GM18861 (cell line): ENCODE measurements around the gene PPP1CA.
"Not testable (repeated sequence)": the region's sequence is repeated elsewhere in the genome, so short reads cannot be mapped to it uniquely, and the experiment has no call there.

Experiments used
- ATAC-seq: cut with Tn5 transposase; IDR thresholded peaks from one replicate; pipeline ENCODE4 v1.9.1; 2021; ENCODE audit not compliant: unreplicated experiment

Gene PPP1CA

GRCh38 chr11:67404515-67405195 lies 3.0 kb upstream of the PPP1CA start:
- ATAC-seq = no peak

- not testable (repeated sequence) for ATAC-seq
These were observed 1.4 kb upstream of the PPP1CA start for GRCh38 chr11:67403085-67403484.

GRCh38 chr11:67402192-67402839 lies 658 bp upstream of the PPP1CA start:
- not testable (repeated sequence) for ATAC-seq

GRCh38 chr11:67400942-67401494 lies 640 bp downstream of the PPP1CA start:
- ATAC-seq = peak; percentile 6

- no peak for ATAC-seq
These were observed 1.3 kb downstream of the PPP1CA start for GRCh38 chr11:67400251-67400941.

- ATAC-seq = no peak
These were observed 2.7 kb downstream of the PPP1CA start for GRCh38 chr11:67398661-67399563.

GRCh38 chr11:67397986-67398660 lies 3.5 kb downstream of the PPP1CA start:
- no peak for ATAC-seq

GRCh38 chr11:67397536-67397935 lies 4.1 kb downstream of the PPP1CA start:
- ATAC-seq = no peak

GRCh38 chr11:67396587-67397389 lies 4.9 kb downstream of the PPP1CA start:
- ATAC-seq = no peak

GRCh38 chr11:67396259-67396581 lies 5.4 kb downstream of the PPP1CA start:
- ATAC-seq = no peak

GRCh38 chr11:67395555-67396258 lies 6.0 kb downstream of the PPP1CA start:
- ATAC-seq = no peak

GRCh38 chr11:67393990-67394389 lies 7.7 kb downstream of the PPP1CA start:
- no peak for ATAC-seq

- ATAC-seq = no peak
These were observed 8.2 kb downstream of the PPP1CA start for GRCh38 chr11:67393437-67393836.

GRCh38 chr11:67392183-67392715 lies 9.4 kb downstream of the PPP1CA start:
- no peak for ATAC-seq

GRCh38 chr11:67391304-67392182 lies 10.1 kb downstream of the PPP1CA start, which contains the start of gene RAD9A:
Gene RAD9A (plus strand): TSS chr11:67391986. CDS start chr11:67392045, 59 bp downstream.
- peak; percentile 40 for ATAC-seq

- ATAC-seq = no peak
These were observed 10.7 kb downstream of the PPP1CA start for GRCh38 chr11:67390947-67391303.

- ATAC-seq = no peak
These were observed 12.2 kb downstream of the PPP1CA start for GRCh38 chr11:67389477-67389876.

GRCh38 chr11:67387518-67387917 lies 14.1 kb downstream of the PPP1CA start:
- ATAC-seq = no peak
